HepG2 (cell line): ENCODE measurements around the gene DPEP1. TPM values are rescaled to one million over a fixed set of nuclear protein-coding genes. Genes with fewer than 3 reads are reported as not detected.
A peak's percentile ranks its signal among the peaks of the same experiment; 100 is the strongest.

Source experiments
- CHD4 ChIP-seq: fragments of 200-600 bp; sonication (generic); IDR thresholded peaks from 2 replicates; pipeline ENCODE4 v1.7.0; 2017; ENCODE audit warnings: mild to moderate bottlenecking, low read length, borderline replicate concordance
- JARID2 ChIP-seq: sonication (generic); formaldehyde crosslinking; IDR thresholded peaks from 2 replicates; pipeline ENCODE4 v1.8.1; 2023; ENCODE audit warnings: missing genetic modification reagents, inconsistent platforms; ENCODE audit not compliant: insufficient replicate concordance
- KMT2B ChIP-seq: IDR thresholded peaks from 2 replicates; pipeline ENCODE4 v1.6.1; 2016; ENCODE audit warnings: missing genetic modification reagents, missing compliant biosample characterization
- MXI1 ChIP-seq: IDR thresholded peaks from 3 replicates; pipeline ENCODE4 v1.6.1; 2012; ENCODE audit warnings: low read depth, low read length, inconsistent platforms, borderline replicate concordance
- PRMT3 ChIP-seq: sonication (generic); formaldehyde crosslinking; IDR thresholded peaks from 2 replicates; pipeline ENCODE4 v1.8.1; 2022; ENCODE audit warnings: low read depth, mild to moderate bottlenecking, moderate library complexity, missing genetic modification reagents, borderline replicate concordance
- REL ChIP-seq: sonication (generic); formaldehyde crosslinking; conservative IDR thresholded peaks from 2 replicates; pipeline ENCODE4 v1.8.0; 2022; ENCODE audit warnings: mild to moderate bottlenecking, missing genetic modification reagents, moderate library complexity
- RERE ChIP-seq: IDR thresholded peaks from 2 replicates; pipeline ENCODE4 v1.6.1; 2016; ENCODE audit warnings: low read depth, missing genetic modification reagents, missing compliant biosample characterization
- SMAD1 ChIP-seq: sonication (generic); formaldehyde crosslinking; IDR thresholded peaks from 2 replicates; pipeline ENCODE4 v1.4.0; 2020; ENCODE audit warnings: missing genetic modification reagents, low read depth, mild to moderate bottlenecking, borderline replicate concordance
- SP140L ChIP-seq: sonication (generic); formaldehyde crosslinking; IDR thresholded peaks from 2 replicates; pipeline ENCODE4 v1.4.0; 2020; ENCODE audit warnings: missing genetic modification reagents, borderline replicate concordance
- ZBTB33 ChIP-seq: sonication (generic); formaldehyde crosslinking; IDR thresholded peaks from 2 replicates; pipeline ENCODE4 v1.4.0; 2020; ENCODE audit warnings: missing genetic modification reagents
- ZFP1 ChIP-seq: IDR thresholded peaks from 2 replicates; pipeline ENCODE4 v1.6.1; 2016
- ZNF224 ChIP-seq: sonication (generic); formaldehyde crosslinking; IDR thresholded peaks from 2 replicates; pipeline ENCODE4 v1.5.0; 2020; ENCODE audit warnings: mild to moderate bottlenecking, missing genetic modification reagents
- ZNF251 ChIP-seq: sonication (generic); formaldehyde crosslinking; IDR thresholded peaks from 2 replicates; pipeline ENCODE4 v1.9.0; 2021; ENCODE audit warnings: mild to moderate bottlenecking, missing genetic modification reagents
- ZNF263 ChIP-seq: sonication (generic); formaldehyde crosslinking; IDR thresholded peaks from 2 replicates; pipeline ENCODE4 v1.4.0; 2020; ENCODE audit warnings: missing genetic modification reagents
- ZNF292 ChIP-seq: sonication (generic); formaldehyde crosslinking; IDR thresholded peaks from 2 replicates; pipeline ENCODE4 v1.8.1; 2022; ENCODE audit warnings: mild to moderate bottlenecking, low read depth, missing genetic modification reagents, borderline replicate concordance
- ZNF460 ChIP-seq: sonication (generic); formaldehyde crosslinking; IDR thresholded peaks from 2 replicates; pipeline ENCODE4 v1.5.1; 2020; ENCODE audit warnings: missing genetic modification reagents, mild to moderate bottlenecking, borderline replicate concordance
- ZNF570 ChIP-seq: sonication (generic); formaldehyde crosslinking; IDR thresholded peaks from 2 replicates; pipeline ENCODE4 v1.4.0; 2020; ENCODE audit warnings: mild to moderate bottlenecking, missing genetic modification reagents, borderline replicate concordance
- ZNF660 ChIP-seq: sonication (generic); formaldehyde crosslinking; IDR thresholded peaks from 2 replicates; pipeline ENCODE4 v1.5.1; 2020; ENCODE audit warnings: mild to moderate bottlenecking, low read depth, missing genetic modification reagents, borderline replicate concordance
- ZNF670 ChIP-seq: sonication (generic); formaldehyde crosslinking; IDR thresholded peaks from 2 replicates; pipeline ENCODE4 v1.8.0; 2022; ENCODE audit warnings: mild to moderate bottlenecking, missing genetic modification reagents, borderline replicate concordance
- ZNF761 ChIP-seq: sonication (generic); formaldehyde crosslinking; conservative IDR thresholded peaks from 2 replicates; pipeline ENCODE4 v1.4.0; 2020; ENCODE audit warnings: mild to moderate bottlenecking, missing genetic modification reagents
- ZNF773 ChIP-seq: sonication (generic); formaldehyde crosslinking; IDR thresholded peaks from 2 replicates; pipeline ENCODE4 v1.4.0; 2020; ENCODE audit warnings: missing genetic modification reagents, borderline replicate concordance
- ZNF792 ChIP-seq: IDR thresholded peaks from 2 replicates; pipeline ENCODE4 v1.6.1; 2016
- ZSCAN12 ChIP-seq: sonication (generic); formaldehyde crosslinking; IDR thresholded peaks from 2 replicates; pipeline ENCODE4 v1.9.0; 2021; ENCODE audit warnings: mild to moderate bottlenecking, missing genetic modification reagents
- polyA plus RNA-seq, 8 experiments: library from polyadenylated mRNA; depleted of rRNA in 3 of 8; stranded (reverse) in 7 of 8; unstranded in 1 of 8; fragments of >200 nt; fragmentation: Illumina TruSeq in 4 of 8; extraction: Trizol in 4 of 8; gene quantifications; 2 replicates each; pipeline versions ENCODE4 v1.2.1 to v1.2.3, GENCODE V29; 2011 to 2016; ENCODE audit warnings: low read depth in 4 of 8, missing spikeins in 1 of 8, mixed read lengths in 1 of 8; ENCODE audit not compliant: insufficient read depth in 1 of 8
- total RNA-seq, 5 experiments: library from RNA; depleted of rRNA; stranded (reverse); fragments of >200 nt; fragmentation: Illumina TruSeq; extraction: Trizol; gene quantifications; 2 replicates each; pipeline ENCODE4 v1.2.3, GENCODE V29; 2016; ENCODE audit warnings: low read depth in 1 of 5

The DPEP1 gene
- total and polyA plus RNA-seq, 2 of the 13 experiments (the other 11 are each of a cell fraction or from before 2014, with no cell fraction given) = 37.6 to 52.2 TPM

GRCh38 chr16:89657442-89658220, 44.2 kb downstream of the DPEP1 start, which contains the start of the genes CHMP1A and SPATA33 (continued):
- TF ChIP-seq RERE (CRISPR knock-in tag) = 0 out of 2 replicates have a peak, but pooled peaks have one; percentile 36
- TF ChIP-seq JARID2 (CRISPR knock-in tag) = peak; percentile 69
- no peak for TF ChIP-seq ZNF460
- TF ChIP-seq REL = peak; percentile 88
- peak; percentile 95 for TF ChIP-seq KMT2B
- no peak for TF ChIP-seq ZNF570 (CRISPR knock-in tag)
- TF ChIP-seq ZNF761 (CRISPR knock-in tag) = peak; percentile 84
- no peak for TF ChIP-seq CHD4
- peak; percentile 67 for TF ChIP-seq ZNF792
- TF ChIP-seq ZNF670 (CRISPR knock-in tag) = no peak
- TF ChIP-seq ZSCAN12 (CRISPR knock-in tag) = no peak; the same call in 1 of the 2 replicates
- TF ChIP-seq ZBTB33 (CRISPR knock-in tag) = 0 out of 2 replicates have a peak, but pooled peaks have one; percentile 33
- no peak for TF ChIP-seq SMAD1
- TF ChIP-seq PRMT3 = no peak
- no peak; the same call in 1 of the 2 replicates for TF ChIP-seq SP140L
- peak; percentile 99 for TF ChIP-seq MXI1
- TF ChIP-seq ZFP1 (CRISPR knock-in tag) = peak; percentile 18; the same call in 1 of the 2 replicates
- TF ChIP-seq ZNF251 (CRISPR knock-in tag) = no peak
- no peak for TF ChIP-seq ZNF660
- TF ChIP-seq ZNF224 (CRISPR knock-in tag) = no peak; the same call in 1 of the 2 replicates
- TF ChIP-seq ZNF773 (CRISPR knock-in tag) = peak; percentile 42; the same call in 1 of the 2 replicates
- no peak for TF ChIP-seq ZNF292 (CRISPR knock-in tag)
- TF ChIP-seq ZNF263 = peak; percentile 51; the same call in 1 of the 2 replicates
